Ascending aorta (tissue), 2 donors: ENCODE results near the gene NCBP1. TPM values are rescaled to one million over a fixed set of nuclear protein-coding genes. Genes with fewer than 3 reads are reported as not detected.
A peak's percentile ranks its signal among the peaks of the same experiment; 100 is the strongest.

Source experiments
- DNase-seq, 2 donors: peaks; one replicate each; pipeline ENCODE4 v3.0.0-alpha.2; 2019; ENCODE audit warnings: low spot score in 2 of 2
- H3K27ac ChIP-seq, 2 donors: fragments of 200-600 bp; sonication (generic); one replicate each; pipeline ENCODE4 v1.5.1; 2016 to 2017; ENCODE audit warnings: mild to moderate bottlenecking in 1 of 2
- H3K27me3 ChIP-seq: fragments of 200-600 bp; sonication (generic); one replicate; pipeline ENCODE4 v1.5.1; 2017
- H3K36me3 ChIP-seq, 2 donors: fragments of 200-600 bp; sonication (generic); one replicate each; pipeline ENCODE4 v1.5.1; 2016
- H3K4me1 ChIP-seq, 2 donors: fragments of 200-600 bp; sonication (generic); one replicate each; pipeline ENCODE4 v1.5.1; 2016 to 2017; ENCODE audit warnings: mild to moderate bottlenecking in 1 of 2
- H3K4me3 ChIP-seq, 2 donors: fragments of 200-600 bp; sonication (generic); one replicate each; pipeline ENCODE4 v1.5.1; 2016 to 2017; ENCODE audit warnings: mild to moderate bottlenecking in 1 of 2
- H3K9me3 ChIP-seq, 2 donors: fragments of 200-600 bp; sonication (generic); one replicate each; pipeline ENCODE4 v1.5.1; 2016
- CTCF ChIP-seq, 3 experiments: fragments of 200-600 bp in 2 of 3; fragments of 450-650 bp in 1 of 3; sonication (generic) in 2 of 3; IDR thresholded peaks; one replicate each; pipeline ENCODE4 v1.5.1; 2016 to 2019; ENCODE audit warnings: antibody characterized with exemption in 3 of 3, mild to moderate bottlenecking in 1 of 3, moderate library complexity in 1 of 3
- intact Hi-C: fragments of 100-400 bp; cut with DNase I; formaldehyde crosslinking; loops from one replicate; pipeline ENCODE4 v1.15.1; 2023
- total RNA-seq: library from RNA; depleted of rRNA; stranded (reverse); fragments of >200 nt; gene quantifications from one replicate; pipeline ENCODE4 v1.1.0, GENCODE V29; 2016

Gene NCBP1
- total RNA-seq, 1 donor from 2014 or later = 5.1 TPM

GRCh38 chr9:97689401-97690180, 56.0 kb downstream of the NCBP1 start:
- no peak for TF ChIP-seq CTCF (IDR thresholded peaks at IDR 0.05)
- peaks cover 29 to 63% of the 10 kb centered on the region in 2 donors for H3K36me3 ChIP-seq
- intact Hi-C loops = no loop called here
- no peak for DNase-seq
- H3K4me3 ChIP-seq = no peak overlapping the region
- H3K4me1 ChIP-seq = peaks cover 0 to 16% of the 10 kb centered on the region in 2 donors
- H3K9me3 ChIP-seq = no peaks in the 10 kb centered on the region
- H3K27me3 ChIP-seq = no peaks in the 10 kb centered on the region
- H3K27ac ChIP-seq = peak overlapping the region in 1 of 2 donors; percentile 32

- Histone ChIP-seq H3K4me1 (peaks cover 0 to 29% of the 10 kb centered on the region in 2 donors), H3K36me3 (peaks cover 15 to 24% of the 10 kb centered on the region in 2 donors), H3K27me3 (no peaks in the 10 kb centered on the region), H3K9me3 (no peaks in the 10 kb centered on the region), H3K4me3 (peak overlapping the region in 1 of 2 donors; percentile 81), H3K27ac (no peak overlapping the region)
- no peak for DNase-seq
- TF ChIP-seq CTCF (IDR thresholded peaks at IDR 0.05) = no peak
- intact Hi-C loops = no loop called here
Observed at GRCh38 chr9:97694769-97695168, 61.1 kb downstream of the NCBP1 start.

GRCh38 chr9:97695390-97695789, 61.8 kb downstream of the NCBP1 start:
- intact Hi-C loops = no loop called here
- TF ChIP-seq CTCF (IDR thresholded peaks at IDR 0.05) = no peak
- DNase-seq = no peak
- peaks cover 12 to 24% of the 10 kb centered on the region in 2 donors for H3K36me3 ChIP-seq
- peaks cover 0 to 25% of the 10 kb centered on the region in 2 donors for H3K4me1 ChIP-seq
- no peak overlapping the region for H3K27ac ChIP-seq
- H3K4me3 ChIP-seq = peak overlapping the region in 1 of 2 donors; percentile 81
- no peaks in the 10 kb centered on the region for H3K9me3 ChIP-seq
- H3K27me3 ChIP-seq = no peaks in the 10 kb centered on the region

- no peak for DNase-seq
- Histone ChIP-seq H3K4me1 (peaks cover 0 to 25% of the 10 kb centered on the region in 2 donors), H3K4me3 (peak overlapping the region; percentile 73 to 81), H3K36me3 (peaks cover 4 to 16% of the 10 kb centered on the region in 2 donors), H3K27ac (peak overlapping the region; percentile 93 to 96), H3K9me3 (no peaks in the 10 kb centered on the region), H3K27me3 (no peaks in the 10 kb centered on the region)
- intact Hi-C loops = loop anchor here (2.0 kb wide), 1 partner anchor 63 kb away; the partner anchor contains the start of genes NCBP1 and TSTD2
- no peak for TF ChIP-seq CTCF (IDR thresholded peaks at IDR 0.05)
Observed at GRCh38 chr9:97695995-97696802, 62.6 kb downstream of the NCBP1 start.

- H3K36me3 ChIP-seq = peaks cover 0 to 9% of the 10 kb centered on the region in 2 donors
- intact Hi-C loops = loop anchor here (2.0 kb wide), 1 partner anchor 64 kb away; the partner anchor contains the start of genes NCBP1 and TSTD2
- H3K9me3 ChIP-seq = no peaks in the 10 kb centered on the region
- TF ChIP-seq CTCF (IDR thresholded peaks at IDR 0.05) = no peak
- peak within 1 kb of the TSS; percentile 93 to 96 for H3K27ac ChIP-seq
- peaks cover 0 to 25% of the 10 kb centered on the region in 2 donors for H3K4me1 ChIP-seq
- DNase-seq = peak; percentile 80 to 98
- no peaks in the 10 kb centered on the region for H3K27me3 ChIP-seq
- peak within 1 kb of the TSS; percentile 73 to 81 for H3K4me3 ChIP-seq
Observed at GRCh38 chr9:97696803-97697601, 63.4 kb downstream of the NCBP1 start, which contains the start of gene XPA. TSS of gene XPA (minus strand) at chr9:97697340. CDS start at chr9:97697292, 48 bp downstream.
